ENCODE data around the gene THSD7A. TPM values are rescaled to one million over a fixed set of nuclear protein-coding genes. Genes with fewer than 3 reads are reported as not detected.

Gene THSD7A
- total and polyA plus RNA-seq, 11 donors = 0.11 to 5.2 (median 1.1) TPM

GRCh38 chr7:11430112-11430511 is 401.9 kb downstream of the THSD7A start:
- WGBS, 4 donors = 38 to 46% (median 44%) methylated on average over 2 of the region's 2 CpGs
- ATAC-seq = no peak
- intact Hi-C loops (cut with DNase I) = loop anchor here in 1 of 10 donors (10.0 kb wide), 1 partner anchor 295 kb away; no protein-coding TSS in a partner anchor

GRCh38 chr7:11428877-11429581 is 403.0 kb downstream of the THSD7A start:
- TF ChIP-seq POLR2A (IDR thresholded peaks at IDR 0.05) (no peak), CTCF (IDR thresholded peaks at IDR 0.05) (no peak)
- intact Hi-C loops (cut with DNase I) = loop anchor here in 9 of 10 donors (2.0 to 10.0 kb wide), 8 partner anchors 403 to 1066 kb away; partner anchors contain the start of gene THSD7A (in 5 of the 9)
- H3K4me3 ChIP-seq = no peak overlapping the region
- H3K4me1 ChIP-seq = peaks cover 0 to 10% (median 0%) of the 10 kb centered on the region in 12 donors
- no peak overlapping the region for H3K27ac ChIP-seq
- ATAC-seq (no peak), DNase-seq (no peak)
- peaks cover 0 to 2% (median 0%) of the 10 kb centered on the region in 9 donors for H3K36me3 ChIP-seq
- H3K9me3 ChIP-seq = no peaks in the 10 kb centered on the region
- no peaks in the 10 kb centered on the region for H3K27me3 ChIP-seq
- 92 to 96% (median 94%) methylated on average over 6 of the region's 6 CpGs for WGBS, 4 donors

More at GRCh38 chr7:11430112-11430511, 401.9 kb downstream of the THSD7A start:
- H3K4me3 ChIP-seq = no peak overlapping the region
- TF ChIP-seq POLR2A (IDR thresholded peaks at IDR 0.05) = no peak
- TF ChIP-seq CTCF (IDR thresholded peaks at IDR 0.05) = no peak
- H3K27ac ChIP-seq = no peak overlapping the region
- H3K27me3 ChIP-seq = no peaks in the 10 kb centered on the region
- peaks cover 0 to 10% (median 0%) of the 10 kb centered on the region in 12 donors for H3K4me1 ChIP-seq
- DNase-seq = no peak
- H3K36me3 ChIP-seq = no peaks in the 10 kb centered on the region
- H3K9me3 ChIP-seq = no peaks in the 10 kb centered on the region

- Histone ChIP-seq H3K4me3 (no peak overlapping the region), H3K9me3 (no peaks in the 10 kb centered on the region), H3K4me1 (peaks cover 0 to 10% (median 0%) of the 10 kb centered on the region in 12 donors), H3K27me3 (no peaks in the 10 kb centered on the region), H3K36me3 (peaks cover 0 to 5% (median 0%) of the 10 kb centered on the region in 9 donors), H3K27ac (no peak overlapping the region)
- TF ChIP-seq CTCF (IDR thresholded peaks at IDR 0.05) (peak; percentile 55 to 89 (median 74)), POLR2A (IDR thresholded peaks at IDR 0.05) (no peak)
- intact Hi-C loops (cut with DNase I) = loop anchor here (2.0 to 10.0 kb wide), 8 partner anchors 405 to 1067 kb away; partner anchors contain the start of gene THSD7A (in 5 of the 10)
- DNase-seq (no peak), ATAC-seq (no peak)
- 0 to 1% (median 0%) methylated on average over 1 of the region's 1 CpG for WGBS, 4 donors
These were observed 404.2 kb downstream of the THSD7A start for GRCh38 chr7:11427686-11428273.

GRCh38 chr7:11424006-11424405 is 408.0 kb downstream of the THSD7A start:
- 92 to 98% (median 96%) methylated on average over 2 of the region's 2 CpGs for WGBS, 4 donors
- no peaks in the 10 kb centered on the region for H3K27me3 ChIP-seq
- H3K4me3 ChIP-seq = no peak overlapping the region
- no peak for ATAC-seq
- peaks cover 0 to 9% (median 0%) of the 10 kb centered on the region in 12 donors for H3K9me3 ChIP-seq
- H3K27ac ChIP-seq = no peak overlapping the region
- TF ChIP-seq POLR2A (IDR thresholded peaks at IDR 0.05) (no peak), CTCF (IDR thresholded peaks at IDR 0.05) (no peak)
- H3K4me1 ChIP-seq = no peaks in the 10 kb centered on the region
- intact Hi-C loops (cut with DNase I) = loop anchor here in 8 of 10 donors (10.0 kb wide), 4 partner anchors 411 to 1071 kb away; partner anchors contain the start of gene THSD7A (in 2 of the 8)
- DNase-seq = no peak
- H3K36me3 ChIP-seq = peaks cover 0 to 5% (median 0%) of the 10 kb centered on the region in 9 donors

All from heart left ventricle (tissue), 16 donors.